Right lobe of liver (tissue), 6 donors: ENCODE results near the gene PTPRCAP. TPM values are rescaled to one million over a fixed set of nuclear protein-coding genes. Genes with fewer than 3 reads are reported as not detected.

Experiments used
- ATAC-seq, 4 donors: fragments of 200-7000 bp; cut with Tn5 transposase; one replicate each; pipeline ENCODE4 v1.9.1; 2020; ENCODE audit warnings: mild to moderate bottlenecking in 4 of 4, moderate library complexity in 4 of 4
- DNase-seq, 3 donors: peaks; one replicate each; pipeline ENCODE4 v3.0.0-alpha.2; 2020
- H3K27ac ChIP-seq, 3 donors: fragments of 200-600 bp; one replicate each; pipeline ENCODE4 v1.8.0; 2022
- H3K27me3 ChIP-seq, 2 donors: fragments of 200-600 bp; one replicate each; pipeline ENCODE4 v1.8.0; 2022
- H3K36me3 ChIP-seq, 4 donors: fragments of 200-600 bp; sonication (generic) in 1 of 4; one replicate each; pipeline versions ENCODE4 v1.5.1 to v1.8.0; 2017 to 2022; ENCODE audit warnings: control low read depth in 1 of 4
- H3K4me1 ChIP-seq, 4 donors: fragments of 200-600 bp; sonication (generic) in 1 of 4; one replicate each; pipeline versions ENCODE4 v1.5.1 to v1.8.0; 2017 to 2022; ENCODE audit warnings: control low read depth in 1 of 4
- H3K4me3 ChIP-seq, 3 donors: fragments of 200-600 bp; one replicate each; pipeline ENCODE4 v1.8.0; 2022
- H3K9me3 ChIP-seq, 4 donors: fragments of 200-600 bp; sonication (generic) in 1 of 4; one replicate each; pipeline versions ENCODE4 v1.5.1 to v1.8.0; 2017 to 2022; ENCODE audit warnings: control low read depth in 1 of 4
- POLR2A ChIP-seq: fragments of 450-650 bp; IDR thresholded peaks from one replicate; pipeline ENCODE4 v1.6.1; 2017; ENCODE audit warnings: antibody characterized with exemption, mild to moderate bottlenecking
- WGBS: methylation state at CpG from one replicate; pipeline ENCODE4 v1.1.6; 2018; ENCODE audit warnings: low coverage, low lambda C conversion rate; ENCODE audit not compliant: insufficient coverage; ENCODE audit errors: missing lambda C conversion rate; 5-methylcytosine and 5-hydroxymethylcytosine counted together
- intact Hi-C, 2 donors: fragments of 100-400 bp; cut with DNase I; formaldehyde crosslinking; loops; one replicate each; pipeline versions ENCODE4 v1.11.2 to v1.14.1; 2022
- total RNA-seq, 6 experiments: library from RNA; depleted of rRNA in 2 of 6; stranded (reverse); fragments of >200 nt in 2 of 6; fragmentation: NEBNext Ultra II Directional in 3 of 6; extraction: Animal tissue kit (Norgen Biotek cat#: 25700) in 3 of 6; gene quantifications; one replicate each; pipeline versions ENCODE4 v1.1.0 to v1.2.4, GENCODE V29; 2016 to 2023
- TF ChIP-seq, protein P1 (sequence below), 4 donors: fragments of 200-600 bp in 3 of 4; fragments of 450-650 bp in 1 of 4; IDR thresholded peaks; one replicate each; pipeline versions ENCODE4 v1.5.1 to v1.8.0; 2016 to 2022; ENCODE audit warnings: antibody characterized with exemption in 4 of 4, mild to moderate bottlenecking in 2 of 4
- donor health status: DM: no; HTN: yes; CAD: no.
- donor health status: DM: no; HTN: no; CAD: no.
- donor health status: DM: no; HTN: no; CAD: no.
- donor health status: DM: no; HTN: yes; CAD: no.
- donor health status: DM: no; HTN: yes; CAD: no.

The PTPRCAP gene
- total RNA-seq, 6 experiments from 2014 or later = 0.72 to 2.8 (median 2.1) TPM

DNA sequence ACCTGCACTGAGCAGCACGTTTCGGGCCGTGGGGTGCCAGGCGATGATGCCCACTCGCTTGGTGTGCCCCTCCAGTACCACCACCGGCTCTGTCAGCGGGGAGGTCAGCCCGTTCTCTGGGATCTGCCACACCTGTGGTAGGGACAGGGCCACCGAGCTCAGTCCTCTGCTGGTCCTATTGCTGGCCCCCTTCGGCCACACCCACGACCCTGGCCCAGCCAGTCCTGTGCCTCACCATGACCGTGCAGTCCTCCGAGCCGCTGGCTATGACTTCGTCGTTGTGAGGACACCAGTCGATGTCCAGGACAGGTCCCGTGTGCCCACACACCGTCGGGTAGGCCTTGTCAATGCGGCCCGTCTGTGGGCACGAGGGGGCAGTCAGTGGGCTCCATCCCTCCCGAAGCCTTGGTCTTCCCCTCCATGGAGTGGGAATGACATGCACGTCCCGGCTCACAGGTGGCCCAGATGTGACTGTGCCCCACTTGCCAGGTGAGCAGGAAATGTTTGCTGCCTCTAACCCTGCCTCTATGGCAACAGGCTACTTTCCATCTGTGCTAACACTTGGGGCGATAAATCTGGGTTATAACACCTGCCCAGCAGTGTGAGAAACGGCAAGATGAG is 4.4 kb upstream of the PTPRCAP start:
- intact Hi-C loops = no loop called here
- Histone ChIP-seq H3K4me3 (no peak overlapping the region), H3K9me3 (no peaks in the 10 kb centered on the region), H3K27me3 (no peaks in the 10 kb centered on the region), H3K36me3 (peaks cover 0 to 7% (median 0%) of the 10 kb centered on the region in 4 donors), H3K27ac (no peak overlapping the region), H3K4me1 (peaks cover 0 to 15% (median 0%) of the 10 kb centered on the region in 4 donors)
- ATAC-seq (no peak), DNase-seq (no peak)
- TF ChIP-seq, protein P1, sequence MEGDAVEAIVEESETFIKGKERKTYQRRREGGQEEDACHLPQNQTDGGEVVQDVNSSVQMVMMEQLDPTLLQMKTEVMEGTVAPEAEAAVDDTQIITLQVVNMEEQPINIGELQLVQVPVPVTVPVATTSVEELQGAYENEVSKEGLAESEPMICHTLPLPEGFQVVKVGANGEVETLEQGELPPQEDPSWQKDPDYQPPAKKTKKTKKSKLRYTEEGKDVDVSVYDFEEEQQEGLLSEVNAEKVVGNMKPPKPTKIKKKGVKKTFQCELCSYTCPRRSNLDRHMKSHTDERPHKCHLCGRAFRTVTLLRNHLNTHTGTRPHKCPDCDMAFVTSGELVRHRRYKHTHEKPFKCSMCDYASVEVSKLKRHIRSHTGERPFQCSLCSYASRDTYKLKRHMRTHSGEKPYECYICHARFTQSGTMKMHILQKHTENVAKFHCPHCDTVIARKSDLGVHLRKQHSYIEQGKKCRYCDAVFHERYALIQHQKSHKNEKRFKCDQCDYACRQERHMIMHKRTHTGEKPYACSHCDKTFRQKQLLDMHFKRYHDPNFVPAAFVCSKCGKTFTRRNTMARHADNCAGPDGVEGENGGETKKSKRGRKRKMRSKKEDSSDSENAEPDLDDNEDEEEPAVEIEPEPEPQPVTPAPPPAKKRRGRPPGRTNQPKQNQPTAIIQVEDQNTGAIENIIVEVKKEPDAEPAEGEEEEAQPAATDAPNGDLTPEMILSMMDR (IDR thresholded peaks at IDR 0.05) = no peak
- TF ChIP-seq POLR2A = no peak
- WGBS = no CpG with 5 or more reads among the region's 28 CpGs

DNA sequence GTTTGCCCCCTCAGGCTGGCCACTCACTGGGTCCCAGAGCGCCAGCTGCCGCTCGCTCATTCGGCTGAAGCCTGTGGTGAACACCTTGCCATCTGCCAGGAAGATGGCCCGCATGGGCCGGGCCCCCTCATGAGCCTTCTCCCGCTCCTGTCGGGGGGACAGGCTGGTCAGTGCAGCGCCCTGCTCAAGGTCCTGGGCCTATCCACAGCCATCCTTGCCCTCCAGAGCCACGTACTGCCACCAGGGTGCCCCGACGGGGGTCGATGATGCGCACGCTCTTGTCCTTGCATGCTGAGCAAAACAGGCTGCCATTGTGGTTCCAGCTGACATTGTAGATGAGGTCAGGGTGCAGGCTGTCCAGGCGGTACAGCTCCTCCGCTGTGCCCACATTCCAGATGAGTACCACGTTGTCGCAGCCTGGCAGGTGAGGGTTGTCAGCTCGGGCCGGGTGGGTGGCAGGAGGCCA is 3.6 kb upstream of the PTPRCAP start:
- Histone ChIP-seq H3K36me3 (peaks cover 0 to 7% (median 0%) of the 10 kb centered on the region in 4 donors), H3K27ac (no peak overlapping the region), H3K27me3 (no peaks in the 10 kb centered on the region), H3K4me1 (peaks cover 0 to 15% (median 0%) of the 10 kb centered on the region in 4 donors), H3K9me3 (no peaks in the 10 kb centered on the region), H3K4me3 (no peak overlapping the region)
- TF ChIP-seq, protein P1 (IDR thresholded peaks at IDR 0.05) = no peak
- no peak for TF ChIP-seq POLR2A
- intact Hi-C loops = no loop called here
- ATAC-seq (no peak), DNase-seq (peak in 1 of 3 donors; percentile 23)
- 70% methylated on average over 4 of the region's 21 CpGs for WGBS

DNA sequence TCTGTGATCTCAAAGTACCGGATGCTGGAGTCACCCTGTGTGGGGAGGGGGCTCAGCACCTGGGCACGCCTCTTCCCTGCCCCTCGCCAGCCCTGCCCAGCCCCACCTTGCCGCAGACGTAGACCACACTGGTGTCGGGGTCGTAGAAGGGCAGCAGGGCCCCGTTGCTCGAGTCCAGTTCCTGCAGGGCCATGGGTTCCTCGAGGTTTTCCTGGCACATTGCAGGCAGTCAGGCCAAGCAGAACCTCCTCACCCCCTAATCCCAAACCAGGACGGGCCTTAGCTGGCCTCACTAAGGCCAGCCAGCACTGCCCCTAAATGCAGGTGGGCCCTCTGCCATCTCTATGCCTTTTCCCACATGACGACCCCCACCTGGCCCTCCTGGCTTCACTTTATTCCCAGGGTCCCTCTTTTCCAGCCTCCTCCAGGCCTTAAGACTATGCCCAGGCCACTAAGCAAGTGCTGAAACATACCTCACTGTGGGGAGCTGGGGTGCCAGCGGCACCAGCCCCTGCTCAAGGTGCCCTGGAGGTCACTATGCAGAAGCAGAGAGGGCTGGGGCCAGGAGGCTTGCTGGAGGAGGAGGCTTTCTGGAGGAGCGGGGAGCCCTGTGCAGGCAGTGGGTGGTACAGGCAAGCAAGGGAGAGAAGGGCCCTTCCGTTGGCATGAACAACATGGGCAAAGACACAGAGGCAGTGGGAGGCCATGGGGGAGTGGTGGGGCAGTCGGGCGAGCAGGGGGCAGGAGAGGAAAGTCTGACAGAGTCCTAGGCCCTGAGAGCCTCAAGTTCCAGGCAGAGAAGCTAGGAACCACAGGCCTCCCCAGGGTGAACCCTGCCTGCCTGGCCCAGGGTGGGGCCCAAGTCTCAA is 3.0 kb upstream of the PTPRCAP start:
- ATAC-seq (no peak), DNase-seq (peak in 1 of 3 donors; percentile 35)
- Histone ChIP-seq H3K4me1 (peaks cover 0 to 15% (median 0%) of the 10 kb centered on the region in 4 donors), H3K4me3 (no peak overlapping the region), H3K27ac (no peak overlapping the region), H3K27me3 (no peaks in the 10 kb centered on the region), H3K9me3 (no peaks in the 10 kb centered on the region), H3K36me3 (peaks cover 0 to 12% (median 0%) of the 10 kb centered on the region in 4 donors)
- 45% methylated on average over 5 of the region's 17 CpGs for WGBS
- TF ChIP-seq POLR2A = no peak
- TF ChIP-seq, protein P1 (IDR thresholded peaks at IDR 0.05) = no peak
- intact Hi-C loops = no loop called here

DNA sequence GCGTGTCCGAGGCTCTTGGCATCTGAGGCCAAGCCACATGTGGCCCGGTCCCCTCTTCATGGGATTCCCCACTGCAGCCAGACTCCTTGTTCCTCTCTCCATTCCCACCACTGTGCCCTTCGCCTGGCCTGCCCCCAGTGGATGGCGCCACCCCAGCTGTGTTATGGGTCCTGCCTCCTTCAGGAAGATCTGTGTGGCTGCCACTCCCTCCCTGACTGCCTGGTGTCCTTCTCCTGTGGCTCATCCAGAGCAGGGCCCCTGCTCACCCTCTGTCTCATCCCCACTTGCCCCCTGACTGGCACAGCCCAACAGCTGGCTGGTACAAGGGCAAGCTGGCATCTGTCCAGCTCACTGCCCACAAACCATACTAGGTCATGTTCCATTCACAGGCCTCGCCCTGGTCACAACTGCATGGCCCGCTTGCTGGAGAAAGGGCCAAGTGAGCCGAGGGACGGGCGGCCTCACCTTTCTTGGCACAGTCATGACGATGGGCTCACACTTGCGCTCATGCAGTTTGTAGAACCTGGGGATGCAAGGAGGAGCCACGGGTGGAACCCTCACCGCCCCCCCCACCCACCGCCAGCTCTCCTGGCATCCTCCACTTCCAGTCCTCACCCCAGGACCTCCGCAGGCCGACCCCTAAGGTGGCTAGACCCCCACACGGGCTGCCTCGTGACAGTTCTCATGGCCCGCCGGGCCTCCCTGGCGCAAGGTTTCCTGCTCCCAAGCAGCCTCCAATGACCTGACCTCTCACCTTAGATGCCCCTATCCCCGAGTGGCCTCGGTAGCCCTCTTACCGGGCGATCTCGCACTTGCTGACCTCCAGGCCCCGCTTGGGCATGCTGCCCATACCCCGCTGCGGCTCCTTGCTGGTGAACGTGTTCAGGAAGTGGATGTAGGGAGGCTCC is 2.1 kb upstream of the PTPRCAP start:
- Histone ChIP-seq H3K27ac (peak overlapping the region in 1 of 3 donors; percentile 8), H3K36me3 (peaks cover 0 to 18% (median 1%) of the 10 kb centered on the region in 4 donors), H3K27me3 (no peaks in the 10 kb centered on the region), H3K4me3 (no peak overlapping the region), H3K9me3 (no peaks in the 10 kb centered on the region), H3K4me1 (peaks cover 0 to 15% (median 0%) of the 10 kb centered on the region in 4 donors)
- peak in 2 of 4 donors; percentile 4 to 5 for ATAC-seq
- WGBS = 52% methylated on average over 16 of the region's 31 CpGs
- TF ChIP-seq POLR2A = no peak
- TF ChIP-seq, protein P1 (IDR thresholded peaks at IDR 0.05) = peak in 1 of 4 donors; percentile 9
- intact Hi-C loops = no loop called here
- peak in 1 of 3 donors; percentile 65 for DNase-seq
